Left renal pelvis (tissue), 4 donors: ENCODE results near the gene OPN4. TPM values are rescaled to one million over a fixed set of nuclear protein-coding genes. Genes with fewer than 3 reads are reported as not detected.

Source experiments
- DNase-seq, 4 donors: peaks; one replicate each; pipeline ENCODE4 v3.0.0-alpha.2; 2013; ENCODE audit warnings: low read depth in 4 of 4, low spot score in 3 of 4
- polyA plus RNA-seq, 4 donors: library from polyadenylated mRNA; unstranded; fragments of 120-200 nt; gene quantifications; one replicate each; pipeline ENCODE4 v1.2.1, GENCODE V29; 2013; ENCODE audit not compliant: insufficient read length in 4 of 4

Gene OPN4
- polyA plus RNA-seq, 4 donors = not detected

DNA sequence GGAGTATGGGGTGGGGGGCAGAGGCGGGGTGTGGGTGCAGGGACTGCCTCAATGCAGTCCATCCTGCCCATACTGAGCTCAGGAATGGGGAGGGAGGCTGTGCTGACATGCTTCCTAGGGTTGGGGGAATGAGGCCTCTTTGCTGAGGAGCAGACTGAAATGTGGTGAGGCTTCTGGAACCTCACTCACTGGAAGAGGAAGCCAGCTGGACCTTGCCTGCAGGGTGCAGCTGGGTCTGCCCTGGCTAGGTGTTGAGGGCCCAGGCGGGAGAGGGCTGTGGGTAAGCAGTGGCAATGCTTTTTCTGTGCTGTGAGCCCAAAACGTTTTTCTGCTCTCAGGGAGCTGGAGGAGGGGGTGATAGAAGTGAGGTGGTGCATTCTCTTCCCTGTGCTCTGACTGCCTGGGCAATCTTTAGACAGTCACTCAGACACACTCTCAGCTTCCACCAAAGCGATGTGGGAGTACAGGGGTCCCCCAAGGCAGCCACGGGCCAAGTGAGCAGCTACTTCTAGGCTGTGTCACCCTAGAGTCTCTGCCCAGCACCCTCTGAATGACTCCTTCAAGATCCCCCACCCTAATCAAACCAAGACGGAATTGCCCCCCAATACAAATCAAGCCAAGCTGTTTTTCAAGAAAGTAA is 60.9 kb downstream of the OPN4 start:
- DNase-seq = no peak

DNA sequence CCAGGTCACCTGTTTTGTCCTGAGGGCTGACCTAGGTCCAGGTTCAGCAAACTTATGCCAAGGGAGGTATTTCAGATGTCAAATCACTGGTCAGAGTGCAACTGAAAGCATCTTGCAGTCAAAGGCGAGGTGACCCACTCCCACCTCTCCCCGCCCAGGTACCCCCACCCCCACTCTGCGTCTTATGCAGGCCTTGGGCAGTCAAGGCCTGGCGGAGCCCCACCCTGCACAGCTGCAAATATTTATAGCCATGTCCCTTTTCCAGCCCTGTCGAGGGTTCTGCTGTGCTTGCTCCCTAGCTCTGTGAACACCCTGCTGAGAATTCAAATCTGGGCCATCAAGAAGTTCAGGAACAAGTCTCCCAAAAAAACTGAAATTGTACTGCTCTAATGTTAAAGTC is 61.5 kb downstream of the OPN4 start:
- no peak for DNase-seq

Other genes with a start within 250 kb of the OPN4 start
- gene WAPL, start 132.8 kb upstream of the OPN4 start, polyA plus RNA-seq = 10 to 100 TPM; 37.6 to 54.2 (median 48.3) TPM
- under 1 TPM; 0.68 to 0.87 (median 0.71) TPM for gene LDB3, start 14.0 kb downstream of the OPN4 start, polyA plus RNA-seq
- gene BMPR1A, start 102.1 kb downstream of the OPN4 start, polyA plus RNA-seq = 10 to 100 TPM; 64.3 to 89.4 (median 78.2) TPM